Activated T-cell treated with anti-CD3 and anti-CD28 coated beads, Interleukin-2, amount 50 U/mL, for 72 hours (primary cell): ENCODE measurements around the gene ANKRD10. TPM values are rescaled to one million over a fixed set of nuclear protein-coding genes. Genes with fewer than 3 reads are reported as not detected.
"Not testable (repeated sequence)": the region's sequence is repeated elsewhere in the genome, so short reads cannot be mapped to it uniquely, and the experiment has no call there.

ENCODE experiments used
- ATAC-seq, 2 donors: fragments of 150-1000 bp; cut with Tn5 transposase; replicated peaks in 1 of 2; 2 replicates each; pipeline ENCODE4 v1.10.0; 2021; ENCODE audit warnings: moderate library complexity in 2 of 2, mild to moderate bottlenecking in 1 of 2
- DNase-seq, 2 donors: peaks; one replicate each; pipeline ENCODE4 v3.0.0; 2021 to 2022; ENCODE audit warnings: mixed read lengths in 1 of 2
- H3K27ac Mint-ChIP-seq: one replicate; pipeline ENCODE4 v1.8.0; 2022; ENCODE audit warnings: mild to moderate bottlenecking, moderate library complexity, mixed read lengths
- H3K27me3 Mint-ChIP-seq: one replicate; pipeline ENCODE4 v1.8.0; 2022; ENCODE audit warnings: low read depth, mixed read lengths
- H3K36me3 Mint-ChIP-seq, 2 donors: one replicate each; pipeline ENCODE4 v1.8.0; 2022; ENCODE audit warnings: mixed read lengths in 2 of 2, mild to moderate bottlenecking in 1 of 2; ENCODE audit not compliant: insufficient read depth in 2 of 2
- H3K4me1 Mint-ChIP-seq: one replicate; pipeline ENCODE4 v1.8.0; 2022; ENCODE audit warnings: low read depth, mixed read lengths
- H3K4me3 Mint-ChIP-seq, 2 donors: one replicate each; pipeline ENCODE4 v1.8.0; 2022; ENCODE audit warnings: mild to moderate bottlenecking in 2 of 2, mixed read lengths in 2 of 2, moderate library complexity in 2 of 2
- H3K9me3 Mint-ChIP-seq, 2 donors: one replicate each; pipeline ENCODE4 v1.8.0; 2022; ENCODE audit warnings: mixed read lengths in 2 of 2
- total RNA-seq, 2 donors: library from RNA; stranded (reverse); gene quantifications; one replicate each; pipeline ENCODE4 v1.2.3, GENCODE V29; 2022

ANKRD10 gene
- total RNA-seq, 2 donors from 2014 or later, result 139 to 142 TPM

GRCh38 chr13:110850840-110851239, 64.0 kb downstream of the ANKRD10 start:
- no peak for DNase-seq
- H3K4me1 Mint-ChIP-seq, result no peaks in the 10 kb centered on the region
- H3K27me3 Mint-ChIP-seq, result peaks cover 16% of the 10 kb centered on the region
- H3K4me3 Mint-ChIP-seq, result no peak overlapping the region
- no peaks in the 10 kb centered on the region for H3K9me3 Mint-ChIP-seq
- H3K36me3 Mint-ChIP-seq, result no peaks in the 10 kb centered on the region
- ATAC-seq, result no peak
- no peak overlapping the region for H3K27ac Mint-ChIP-seq

GRCh38 chr13:110850006-110850405, 64.9 kb downstream of the ANKRD10 start:
- H3K9me3 Mint-ChIP-seq, result no peaks in the 10 kb centered on the region
- no peak overlapping the region for H3K4me3 Mint-ChIP-seq
- ATAC-seq (no peak), DNase-seq (no peak)
- H3K36me3 Mint-ChIP-seq, result no peaks in the 10 kb centered on the region
- peaks cover 18% of the 10 kb centered on the region for H3K27me3 Mint-ChIP-seq
- no peaks in the 10 kb centered on the region for H3K4me1 Mint-ChIP-seq
- no peak overlapping the region for H3K27ac Mint-ChIP-seq

GRCh38 chr13:110845520-110845919, 69.3 kb downstream of the ANKRD10 start:
- peaks cover 0 to 5% of the 10 kb centered on the region in 2 donors for H3K9me3 Mint-ChIP-seq

GRCh38 chr13:110841846-110842245, 73.0 kb downstream of the ANKRD10 start:
- H3K9me3 Mint-ChIP-seq, result peaks cover 0 to 5% of the 10 kb centered on the region in 2 donors
- no peaks in the 10 kb centered on the region for H3K36me3 Mint-ChIP-seq
- DNase-seq (no peak), ATAC-seq (no peak)
- peaks cover 16% of the 10 kb centered on the region for H3K27me3 Mint-ChIP-seq
- H3K27ac Mint-ChIP-seq, result no peak overlapping the region
- H3K4me1 Mint-ChIP-seq, result no peaks in the 10 kb centered on the region
- H3K4me3 Mint-ChIP-seq, result no peak overlapping the region

More at GRCh38 chr13:110845520-110845919, 69.3 kb downstream of the ANKRD10 start:
- no peaks in the 10 kb centered on the region for H3K4me1 Mint-ChIP-seq
- no peaks in the 10 kb centered on the region for H3K36me3 Mint-ChIP-seq
- no peak overlapping the region for H3K27ac Mint-ChIP-seq
- no peak for ATAC-seq
- peaks cover 23% of the 10 kb centered on the region for H3K27me3 Mint-ChIP-seq
- H3K4me3 Mint-ChIP-seq, result no peak overlapping the region
- DNase-seq, result no peak

- H3K27ac Mint-ChIP-seq, result no peak overlapping the region
- peaks cover 16% of the 10 kb centered on the region for H3K27me3 Mint-ChIP-seq
- ATAC-seq (no peak), DNase-seq (no peak)
- no peaks in the 10 kb centered on the region for H3K36me3 Mint-ChIP-seq
- peaks cover 0 to 5% of the 10 kb centered on the region in 2 donors for H3K9me3 Mint-ChIP-seq
- H3K4me3 Mint-ChIP-seq, result no peak overlapping the region
- H3K4me1 Mint-ChIP-seq, result no peaks in the 10 kb centered on the region
These were observed 73.5 kb downstream of the ANKRD10 start for GRCh38 chr13:110841406-110841805.

- Mint-ChIP-seq H3K36me3 (no peaks in the 10 kb centered on the region), H3K27me3 (peaks cover 5% of the 10 kb centered on the region), H3K4me3 (no peak overlapping the region), H3K4me1 (no peaks in the 10 kb centered on the region), H3K9me3 (peaks cover 0 to 5% of the 10 kb centered on the region in 2 donors), H3K27ac (no peak overlapping the region)
- ATAC-seq (no peak), DNase-seq (no peak)
These were observed 75.9 kb downstream of the ANKRD10 start for GRCh38 chr13:110838867-110839538.

GRCh38 chr13:110838116-110838515, 76.8 kb downstream of the ANKRD10 start:
- Mint-ChIP-seq H3K4me3 (no peak overlapping the region), H3K4me1 (no peaks in the 10 kb centered on the region), H3K27me3 (no peaks in the 10 kb centered on the region), H3K9me3 (peaks cover 0 to 5% of the 10 kb centered on the region in 2 donors), H3K27ac (no peak overlapping the region), H3K36me3 (no peaks in the 10 kb centered on the region)
- no peak for DNase-seq
- ATAC-seq, result no peak

GRCh38 chr13:110837397-110838061, 77.3 kb downstream of the ANKRD10 start:
- H3K9me3 Mint-ChIP-seq, H3K36me3 Mint-ChIP-seq, ATAC-seq, DNase-seq, H3K4me1 Mint-ChIP-seq, H3K27ac Mint-ChIP-seq, H3K4me3 Mint-ChIP-seq, H3K27me3 Mint-ChIP-seq: not testable (repeated sequence)

- H3K36me3 Mint-ChIP-seq, result no peaks in the 10 kb centered on the region
These were observed 78.3 kb downstream of the ANKRD10 start for GRCh38 chr13:110836605-110836903.

GRCh38 chr13:110835721-110836604, 78.9 kb downstream of the ANKRD10 start:
- Mint-ChIP-seq H3K27ac (peak overlapping the region; percentile 47), H3K4me3 (no peak overlapping the region), H3K4me1 (no peaks in the 10 kb centered on the region), H3K9me3 (no peaks in the 10 kb centered on the region), H3K27me3 (no peaks in the 10 kb centered on the region), H3K36me3 (no peaks in the 10 kb centered on the region)
- ATAC-seq, result no peak
- DNase-seq, result no peak

More at GRCh38 chr13:110836605-110836903, 78.3 kb downstream of the ANKRD10 start:
- ATAC-seq (no peak), DNase-seq (no peak)
- peaks cover 0 to 3% of the 10 kb centered on the region in 2 donors for H3K9me3 Mint-ChIP-seq
- no peaks in the 10 kb centered on the region for H3K4me1 Mint-ChIP-seq
- H3K27me3 Mint-ChIP-seq, result no peaks in the 10 kb centered on the region
- no peak overlapping the region for H3K27ac Mint-ChIP-seq
- H3K4me3 Mint-ChIP-seq, result no peak overlapping the region

GRCh38 chr13:110834572-110834971, 80.3 kb downstream of the ANKRD10 start:
- H3K36me3 Mint-ChIP-seq, result no peaks in the 10 kb centered on the region
- ATAC-seq, result no peak

GRCh38 chr13:110832531-110832930, 82.3 kb downstream of the ANKRD10 start:
- DNase-seq (no peak), ATAC-seq (no peak)
- H3K27ac Mint-ChIP-seq, result no peak overlapping the region
- H3K4me1 Mint-ChIP-seq, result no peaks in the 10 kb centered on the region
- H3K36me3 Mint-ChIP-seq, result no peaks in the 10 kb centered on the region
- no peaks in the 10 kb centered on the region for H3K9me3 Mint-ChIP-seq
- H3K4me3 Mint-ChIP-seq, result no peak overlapping the region
- H3K27me3 Mint-ChIP-seq, result no peaks in the 10 kb centered on the region

More at GRCh38 chr13:110834572-110834971, 80.3 kb downstream of the ANKRD10 start:
- no peak overlapping the region for H3K27ac Mint-ChIP-seq
- no peaks in the 10 kb centered on the region for H3K4me1 Mint-ChIP-seq
- H3K4me3 Mint-ChIP-seq, result no peak overlapping the region
- no peaks in the 10 kb centered on the region for H3K27me3 Mint-ChIP-seq
- no peak for DNase-seq
- H3K9me3 Mint-ChIP-seq, result no peaks in the 10 kb centered on the region

- H3K4me3 Mint-ChIP-seq, result no peak overlapping the region
These were observed 82.7 kb downstream of the ANKRD10 start for GRCh38 chr13:110832205-110832479.

More at GRCh38 chr13:110832205-110832479, 82.7 kb downstream of the ANKRD10 start:
- H3K27ac Mint-ChIP-seq, result no peak overlapping the region
- ATAC-seq, result no peak
- H3K36me3 Mint-ChIP-seq, result no peaks in the 10 kb centered on the region
- no peaks in the 10 kb centered on the region for H3K4me1 Mint-ChIP-seq
- no peaks in the 10 kb centered on the region for H3K27me3 Mint-ChIP-seq
- no peak for DNase-seq
- no peaks in the 10 kb centered on the region for H3K9me3 Mint-ChIP-seq
